T-helper 1 cell treated with Interleukin-12 subunit alpha and Interleukin-12 subunit beta and Interleukin-4 antibody, amounts not matched to agents 30 ng/mL and 1 ng/mL, for 36 hours (primary cell): ENCODE data around the gene KIF6. TPM values are rescaled to one million over a fixed set of nuclear protein-coding genes. Genes with fewer than 3 reads are reported as not detected.
"Not testable (repeated sequence)": the region's sequence is repeated elsewhere in the genome, so short reads cannot be mapped to it uniquely, and the experiment has no call there.

Experiments used
- intact Hi-C: fragments of 100-400 bp; cut with micrococcal nuclease; formaldehyde crosslinking; loops from one replicate; pipeline ENCODE4 v1.15.1; 2024
- total RNA-seq: library from RNA; stranded (reverse); gene quantifications from 2 replicates; pipeline ENCODE4 v1.2.3, GENCODE V29; 2022

The KIF6 gene
- total RNA-seq, 1 donor from 2014 or later, result 0.10 TPM

- intact Hi-C loops, result no loop called here
These were observed 166.5 kb downstream of the KIF6 start for GRCh38 chr6:39558591-39559190.

- intact Hi-C loops, result no loop called here
These were observed 167.1 kb downstream of the KIF6 start for GRCh38 chr6:39558079-39558478.

GRCh38 chr6:39555136-39555535 is 170.1 kb downstream of the KIF6 start:
- intact Hi-C loops, result no loop called here

DNA sequence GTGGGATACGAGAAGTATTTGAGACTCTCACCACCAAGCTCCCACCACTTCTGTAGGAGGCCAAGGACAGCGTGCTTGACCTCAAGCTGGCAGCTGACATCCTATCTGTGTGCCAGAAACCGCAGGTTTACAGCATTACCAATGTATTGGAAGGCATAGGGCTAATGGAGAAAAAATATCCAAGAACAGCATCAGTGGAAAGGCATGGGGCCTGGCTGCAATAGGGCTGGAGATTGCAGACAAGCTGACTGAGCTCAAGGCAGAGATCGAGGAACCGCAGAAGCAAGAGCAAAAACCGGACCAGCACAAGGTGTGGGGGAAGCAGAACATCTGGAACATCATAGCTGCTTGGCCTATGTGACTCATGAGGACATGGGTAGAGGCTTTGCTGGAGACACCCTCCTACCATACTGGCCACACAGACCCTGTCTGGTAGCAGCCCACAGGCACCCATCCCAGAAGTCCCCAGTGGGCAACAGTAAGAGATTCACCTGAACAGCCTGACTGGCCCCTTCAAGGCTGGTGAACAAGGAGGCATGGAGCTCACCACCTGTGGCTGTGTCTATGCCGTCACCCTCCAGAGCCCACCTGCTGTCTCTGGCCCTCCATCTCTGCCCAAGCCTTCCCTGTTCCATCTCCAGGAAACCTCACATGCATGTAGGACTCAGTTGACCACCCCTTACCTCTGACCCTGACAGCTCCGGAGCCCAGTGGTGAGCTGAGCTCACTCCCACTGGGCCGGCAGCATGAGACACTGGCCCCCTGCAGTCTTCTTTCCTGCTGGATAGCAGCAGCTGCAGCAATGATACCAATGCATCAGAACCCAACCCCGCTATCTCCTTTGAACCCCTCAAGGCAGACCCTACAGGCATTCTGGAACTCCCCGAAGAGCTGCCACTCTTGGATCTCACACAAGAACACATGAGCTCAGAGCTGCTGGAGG is 171.1 kb downstream of the KIF6 start:
- intact Hi-C loops, result no loop called here

DNA sequence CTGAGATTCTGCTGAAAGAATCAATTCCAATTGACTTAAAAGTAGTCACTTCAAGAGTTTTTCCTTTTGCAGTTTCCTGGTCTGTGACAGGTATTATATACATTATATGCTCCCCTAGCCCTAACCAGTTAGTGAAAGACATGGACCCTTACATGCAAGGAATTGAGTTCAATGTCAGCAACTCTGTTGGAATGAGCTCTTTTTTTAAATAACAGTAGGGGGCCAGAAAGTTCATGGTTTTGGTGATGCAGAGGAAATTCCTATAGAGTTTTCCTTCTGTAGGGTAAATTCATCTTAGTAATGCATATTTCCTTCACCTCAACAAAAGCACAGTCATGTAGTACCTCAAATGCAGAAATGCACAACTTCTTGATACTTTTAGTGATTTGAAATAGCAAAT is 172.2 kb downstream of the KIF6 start:
- intact Hi-C loops, result no loop called here

DNA sequence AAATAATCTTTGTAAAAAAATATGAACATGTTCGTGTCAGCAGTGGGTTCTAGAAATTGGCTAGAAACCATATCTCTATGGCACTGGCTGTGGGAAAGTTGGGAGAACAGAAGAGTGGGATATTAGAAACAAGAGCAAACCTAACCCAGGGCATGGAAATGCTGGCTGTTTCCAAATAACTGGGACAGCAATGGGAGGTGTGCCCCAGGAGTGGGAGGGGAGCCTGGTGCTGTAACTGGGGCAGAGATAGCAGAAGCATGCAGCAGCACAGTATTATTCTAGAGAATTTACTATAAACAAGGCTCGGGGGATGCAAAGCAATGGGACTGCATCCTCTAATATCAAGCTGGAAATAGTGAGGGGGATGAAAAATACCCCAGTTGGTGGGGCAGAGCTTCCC is 175.0 kb downstream of the KIF6 start:
- intact Hi-C loops, result no loop called here

GRCh38 chr6:39546731-39547130 is 178.5 kb downstream of the KIF6 start:
- intact Hi-C loops, result no loop called here

GRCh38 chr6:39543950-39544349 is 181.3 kb downstream of the KIF6 start:
- intact Hi-C loops, result no loop called here

DNA sequence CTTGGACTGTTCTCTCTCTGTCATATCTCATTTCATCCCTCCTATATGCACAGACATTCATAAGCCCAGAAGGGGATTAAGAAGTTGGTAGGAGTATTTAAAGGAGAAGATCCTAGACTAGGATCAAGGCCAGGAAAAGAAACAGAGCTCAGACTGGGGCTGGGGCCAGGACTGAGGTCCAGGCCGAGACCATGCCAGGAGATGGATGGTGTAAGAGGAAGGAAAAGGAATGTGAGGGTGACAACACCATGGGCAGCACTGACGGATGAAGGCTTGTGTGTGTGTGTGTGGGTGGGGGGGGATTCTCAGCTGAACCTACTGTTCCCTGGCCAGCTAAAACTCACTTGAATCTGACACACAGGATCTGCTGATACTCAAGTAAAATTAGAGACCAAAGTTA is 182.1 kb downstream of the KIF6 start:
- intact Hi-C loops, result no loop called here

GRCh38 chr6:39540454-39540853 is 184.8 kb downstream of the KIF6 start:
- intact Hi-C loops, result no loop called here

GRCh38 chr6:39530201-39530759 is 194.9 kb downstream of the KIF6 start:
- intact Hi-C loops, result no loop called here

DNA sequence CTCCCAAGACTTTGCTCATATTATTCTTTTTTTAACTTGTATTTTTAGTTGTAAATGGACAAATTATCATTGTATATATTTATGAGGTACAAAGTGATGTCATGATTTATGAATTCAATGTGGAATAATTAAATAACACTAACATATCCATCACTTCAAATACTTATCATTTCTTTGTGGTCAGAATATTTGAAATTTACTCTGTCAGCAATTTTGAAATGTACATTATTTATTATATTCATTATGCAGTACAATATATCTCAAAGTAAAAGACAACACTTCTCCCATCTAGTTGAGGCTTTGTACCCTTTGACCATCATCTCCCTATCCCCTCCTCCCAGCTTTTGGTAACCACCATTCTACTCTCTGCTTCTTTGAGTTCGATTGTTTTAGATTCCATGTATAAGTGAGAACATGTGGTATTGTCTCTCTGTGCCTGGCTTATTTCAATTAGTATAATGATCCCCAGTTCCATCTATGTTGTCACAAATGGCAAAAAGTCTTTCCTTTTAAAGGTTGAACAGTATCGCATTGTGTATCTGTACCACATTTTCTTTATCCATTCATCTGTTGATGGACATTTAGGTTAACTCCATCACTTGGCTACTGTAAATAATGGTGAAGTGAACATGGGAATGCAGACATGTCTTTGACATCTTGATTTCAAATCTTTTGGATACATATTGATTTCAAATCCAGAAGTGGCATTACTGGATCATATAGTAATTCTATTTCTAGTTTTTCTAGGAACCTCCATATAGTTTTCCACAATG is 197.2 kb downstream of the KIF6 start:
- intact Hi-C loops, result no loop called here

DNA sequence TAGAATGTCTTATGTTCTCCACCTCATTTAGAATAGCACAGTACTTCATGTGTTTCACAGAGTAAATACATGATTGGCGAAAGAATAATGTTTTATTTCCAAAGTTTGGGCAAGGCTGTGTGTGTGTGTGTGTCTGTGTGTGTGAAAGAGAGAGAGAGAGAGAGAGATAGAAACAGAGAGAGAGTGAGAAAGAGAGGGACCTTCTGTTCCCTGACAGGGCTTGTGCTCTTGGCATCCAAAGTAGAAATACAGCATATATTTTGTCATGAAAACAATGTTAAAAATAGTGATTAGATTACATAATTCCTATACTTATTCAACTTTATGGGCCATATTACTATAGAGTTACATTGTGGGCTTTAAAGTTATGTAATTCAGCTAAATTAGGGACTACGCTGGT is 201.2 kb downstream of the KIF6 start:
- intact Hi-C loops, result no loop called here

DNA sequence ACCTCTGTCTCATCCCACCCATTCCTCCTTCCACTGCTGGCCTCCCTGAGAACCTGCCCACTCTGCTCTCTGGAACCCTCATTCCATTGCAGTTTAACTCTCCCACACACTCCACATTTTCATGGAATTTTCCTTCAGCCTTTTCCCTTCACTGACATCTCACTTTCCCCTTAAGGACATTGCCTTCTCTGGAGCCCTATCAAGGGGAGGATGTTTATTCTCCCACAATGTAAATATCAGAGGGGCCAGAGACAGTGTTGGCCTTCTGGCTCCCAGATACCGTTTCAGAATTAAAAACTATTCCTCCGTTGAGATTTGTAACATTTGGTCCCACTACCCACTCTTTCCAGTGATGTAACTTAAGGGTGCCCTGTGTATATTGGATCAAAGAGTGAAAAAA is 203.2 kb downstream of the KIF6 start:
- intact Hi-C loops, result no loop called here

- intact Hi-C loops, result no loop called here
These were observed 204.3 kb downstream of the KIF6 start for GRCh38 chr6:39520916-39521315.

DNA sequence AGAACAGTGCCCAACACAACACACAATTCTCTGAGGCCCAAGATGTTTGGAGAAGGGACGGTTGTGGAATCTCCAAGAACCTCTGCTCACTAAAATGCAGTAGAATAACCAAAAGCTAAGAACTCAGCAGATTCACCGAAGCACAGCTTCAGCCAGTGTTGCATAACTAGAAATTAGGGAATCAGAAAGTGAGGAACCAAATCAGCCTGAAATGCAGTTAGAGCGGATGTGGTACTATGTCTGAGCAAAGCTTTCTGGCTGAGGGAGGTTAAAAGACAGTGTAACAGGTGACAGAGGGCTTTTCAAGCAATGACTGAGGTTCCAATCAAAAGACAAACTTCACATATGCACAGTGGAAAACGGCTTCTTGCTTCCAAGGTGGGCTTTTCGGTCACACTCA is 204.8 kb downstream of the KIF6 start:
- intact Hi-C loops, result no loop called here

DNA sequence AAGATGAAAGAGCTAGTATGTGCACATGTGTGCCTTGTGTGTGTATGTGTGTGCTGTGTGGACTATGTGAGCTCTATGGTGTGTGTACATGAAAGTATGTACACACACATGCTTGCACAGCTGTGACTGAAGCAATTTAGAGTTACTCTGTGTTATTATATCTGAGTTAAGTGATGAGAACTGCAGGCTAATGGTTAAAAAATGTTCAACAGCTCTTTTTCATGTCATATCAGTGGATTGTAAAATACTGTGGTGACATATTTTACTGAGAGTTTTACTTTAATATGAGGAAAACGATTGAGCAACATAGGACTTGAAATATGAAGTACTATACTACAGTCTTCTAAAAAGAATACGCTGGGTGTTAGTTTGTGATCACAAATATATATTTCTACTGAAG is 207.0 kb downstream of the KIF6 start:
- intact Hi-C loops, result no loop called here

DNA sequence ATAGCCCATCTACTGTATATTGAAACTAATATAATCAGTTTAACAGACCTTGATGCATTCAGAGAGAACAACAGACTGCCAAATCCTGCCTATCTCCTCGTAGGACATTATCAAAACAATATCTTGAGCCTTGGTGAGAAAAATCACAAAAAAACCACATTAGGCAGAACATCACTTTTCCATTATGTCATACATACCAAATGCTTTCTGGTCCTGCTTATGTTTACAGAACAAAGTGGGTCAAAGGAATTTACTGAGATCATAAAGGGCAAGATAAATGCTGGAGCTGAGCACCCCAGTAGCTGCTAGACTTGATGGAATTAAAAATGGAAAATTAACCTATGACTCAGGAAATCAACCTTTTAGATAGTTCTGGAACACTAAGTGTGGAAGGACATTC is 207.5 kb downstream of the KIF6 start:
- intact Hi-C loops, result no loop called here

DNA sequence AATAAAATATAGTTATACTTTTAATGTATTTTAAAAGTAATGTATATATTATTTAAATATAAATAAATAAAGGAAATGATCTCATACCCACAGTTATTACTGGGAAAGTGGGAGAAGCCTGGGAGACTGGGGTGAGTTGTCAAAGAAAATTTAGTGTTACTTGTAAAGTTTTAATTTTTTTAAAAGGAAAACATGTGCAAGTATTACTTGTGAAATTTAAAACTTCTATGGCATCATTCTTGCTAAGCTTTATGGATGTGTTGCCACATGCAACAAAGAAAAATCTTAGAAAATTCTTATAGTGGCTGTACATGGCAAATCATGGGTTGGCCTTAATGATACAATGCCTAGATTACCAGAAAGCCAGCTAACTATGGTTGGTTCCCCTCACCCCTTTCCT is 208.7 kb downstream of the KIF6 start:
- intact Hi-C loops, result no loop called here

- intact Hi-C loops, result no loop called here
These were observed 209.7 kb downstream of the KIF6 start for GRCh38 chr6:39515471-39515870.

- intact Hi-C loops, result no loop called here
These were observed 210.2 kb downstream of the KIF6 start for GRCh38 chr6:39515006-39515405.

DNA sequence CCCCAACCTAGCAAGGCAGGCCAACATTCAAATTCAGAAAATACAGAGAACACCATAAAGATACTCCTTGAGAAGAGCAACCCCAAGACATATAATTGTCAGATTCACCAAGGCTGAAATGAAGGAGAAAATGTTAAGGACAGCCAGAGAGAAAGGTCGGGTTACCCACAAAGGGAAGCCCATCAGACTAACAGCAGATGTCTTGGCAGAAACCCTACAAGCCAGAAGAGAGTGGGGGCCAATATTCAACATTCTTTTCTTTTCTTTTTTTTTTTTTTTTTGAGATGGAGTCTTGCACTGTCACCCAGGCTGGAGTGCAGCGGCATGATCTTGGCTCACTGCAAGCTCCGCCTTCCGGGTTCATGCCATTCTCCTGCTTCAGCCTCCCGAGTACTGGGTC is 215.4 kb downstream of the KIF6 start:
- intact Hi-C loops, result not testable (repeated sequence)
